Sigmoid colon (tissue), 4 donors: ENCODE data around the gene MAPKAP1.

Experiments
- EP300 ChIP-seq, 4 donors: sonication (generic); formaldehyde crosslinking; IDR thresholded peaks; one replicate each; pipeline ENCODE4 v1.6.1; 2017; ENCODE audit warnings: antibody characterized with exemption in 4 of 4
- POLR2A ChIP-seq, 2 donors: fragments of 450-650 bp; IDR thresholded peaks; one replicate each; pipeline ENCODE4 v1.6.1; 2016; ENCODE audit warnings: antibody characterized with exemption in 2 of 2, mild to moderate bottlenecking in 2 of 2, moderate library complexity in 2 of 2
- POLR2AphosphoS5 ChIP-seq, 4 donors: sonication (generic); formaldehyde crosslinking; IDR thresholded peaks; one replicate each; pipeline ENCODE4 v1.6.1; 2017; ENCODE audit warnings: antibody characterized with exemption in 4 of 4
- TF ChIP-seq, protein P1 (sequence below), 4 experiments: fragments of 450-650 bp in 3 of 4; fragments of 200-600 bp in 1 of 4; IDR thresholded peaks; one replicate each; pipeline ENCODE4 v1.5.1; 2016 to 2019; ENCODE audit warnings: antibody characterized with exemption in 4 of 4, mild to moderate bottlenecking in 3 of 4, moderate library complexity in 2 of 4

DNA sequence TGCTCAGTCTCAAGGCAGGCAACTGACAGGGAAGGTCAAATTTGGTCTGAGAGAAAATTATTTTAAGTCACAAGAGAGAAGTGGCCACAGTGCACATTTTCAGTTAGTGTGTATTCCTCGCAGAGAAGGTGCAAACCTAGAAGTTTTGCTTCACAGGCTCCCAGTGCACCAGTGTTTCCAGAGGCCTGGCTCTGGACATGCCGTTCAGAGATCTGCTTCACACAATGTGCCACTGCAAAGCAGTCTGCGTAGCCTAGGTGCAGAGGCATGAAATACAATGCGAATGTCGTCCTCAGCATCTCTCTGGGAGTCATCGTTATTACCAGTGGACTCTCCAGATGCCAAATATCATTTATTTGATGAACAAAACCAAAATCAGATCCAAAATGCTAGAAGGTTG, 147.8 kb downstream of the MAPKAP1 start:
- TF ChIP-seq, protein P1, sequence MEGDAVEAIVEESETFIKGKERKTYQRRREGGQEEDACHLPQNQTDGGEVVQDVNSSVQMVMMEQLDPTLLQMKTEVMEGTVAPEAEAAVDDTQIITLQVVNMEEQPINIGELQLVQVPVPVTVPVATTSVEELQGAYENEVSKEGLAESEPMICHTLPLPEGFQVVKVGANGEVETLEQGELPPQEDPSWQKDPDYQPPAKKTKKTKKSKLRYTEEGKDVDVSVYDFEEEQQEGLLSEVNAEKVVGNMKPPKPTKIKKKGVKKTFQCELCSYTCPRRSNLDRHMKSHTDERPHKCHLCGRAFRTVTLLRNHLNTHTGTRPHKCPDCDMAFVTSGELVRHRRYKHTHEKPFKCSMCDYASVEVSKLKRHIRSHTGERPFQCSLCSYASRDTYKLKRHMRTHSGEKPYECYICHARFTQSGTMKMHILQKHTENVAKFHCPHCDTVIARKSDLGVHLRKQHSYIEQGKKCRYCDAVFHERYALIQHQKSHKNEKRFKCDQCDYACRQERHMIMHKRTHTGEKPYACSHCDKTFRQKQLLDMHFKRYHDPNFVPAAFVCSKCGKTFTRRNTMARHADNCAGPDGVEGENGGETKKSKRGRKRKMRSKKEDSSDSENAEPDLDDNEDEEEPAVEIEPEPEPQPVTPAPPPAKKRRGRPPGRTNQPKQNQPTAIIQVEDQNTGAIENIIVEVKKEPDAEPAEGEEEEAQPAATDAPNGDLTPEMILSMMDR (IDR thresholded peaks at IDR 0.05) = no peak
- no peak for TF ChIP-seq EP300 (IDR thresholded peaks at IDR 0.05)
- TF ChIP-seq POLR2AphosphoS5 (IDR thresholded peaks at IDR 0.05) = no peak
- TF ChIP-seq POLR2A (IDR thresholded peaks at IDR 0.05) = no peak
